22Rv1 (cell line): Measurements from ENCODE around the gene TBC1D22A.

Source experiments
- H3K27ac ChIP-seq: fragments of 450-650 bp; 2 replicates; pipeline ENCODE4 v1.5.1; 2017
- ZFX ChIP-seq: fragments of 450-650 bp; IDR thresholded peaks from 2 replicates; pipeline ENCODE4 v1.6.1; 2017; ENCODE audit warnings: antibody characterized with exemption, borderline replicate concordance
- TF ChIP-seq, protein P1 (sequence below): fragments of 450-650 bp; IDR thresholded peaks from 2 replicates; pipeline ENCODE4 v1.5.1; 2017; ENCODE audit warnings: mild to moderate bottlenecking

TBC1D22A gene

DNA sequence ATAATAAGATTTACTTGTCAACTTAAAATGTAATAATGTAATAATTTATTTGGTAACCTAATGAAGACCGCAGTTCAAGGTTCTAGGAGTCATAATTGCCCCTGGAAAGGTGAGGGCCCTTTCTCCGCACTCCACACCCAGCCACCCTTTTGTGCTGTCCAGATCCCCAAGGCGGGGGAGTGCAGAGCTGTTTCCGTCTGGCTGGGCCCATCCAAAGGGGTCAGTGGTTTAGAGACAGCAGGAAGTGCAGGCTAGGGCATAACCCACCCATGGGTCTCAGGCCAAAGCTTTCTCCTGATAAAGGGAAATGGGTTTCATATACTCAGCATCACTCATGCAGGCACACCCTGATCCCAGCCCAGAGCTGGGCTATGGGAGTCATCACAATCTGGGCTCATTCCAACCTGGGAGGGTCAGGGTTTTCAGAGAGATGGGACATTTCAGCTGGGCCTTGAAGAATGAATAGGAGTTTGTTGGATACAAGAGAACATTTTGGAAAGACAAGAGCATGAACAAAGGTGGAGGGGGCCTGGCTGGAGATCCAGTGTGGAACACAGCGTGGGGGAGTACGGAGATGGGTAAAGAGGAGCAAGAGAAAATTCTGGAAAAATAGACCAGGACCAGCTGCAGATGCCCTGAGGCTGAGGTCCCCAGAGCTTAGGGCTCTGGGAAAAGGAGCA is 432.2 kb downstream of the TBC1D22A start:
- no peak overlapping the region for H3K27ac ChIP-seq
- TF ChIP-seq, protein P1, sequence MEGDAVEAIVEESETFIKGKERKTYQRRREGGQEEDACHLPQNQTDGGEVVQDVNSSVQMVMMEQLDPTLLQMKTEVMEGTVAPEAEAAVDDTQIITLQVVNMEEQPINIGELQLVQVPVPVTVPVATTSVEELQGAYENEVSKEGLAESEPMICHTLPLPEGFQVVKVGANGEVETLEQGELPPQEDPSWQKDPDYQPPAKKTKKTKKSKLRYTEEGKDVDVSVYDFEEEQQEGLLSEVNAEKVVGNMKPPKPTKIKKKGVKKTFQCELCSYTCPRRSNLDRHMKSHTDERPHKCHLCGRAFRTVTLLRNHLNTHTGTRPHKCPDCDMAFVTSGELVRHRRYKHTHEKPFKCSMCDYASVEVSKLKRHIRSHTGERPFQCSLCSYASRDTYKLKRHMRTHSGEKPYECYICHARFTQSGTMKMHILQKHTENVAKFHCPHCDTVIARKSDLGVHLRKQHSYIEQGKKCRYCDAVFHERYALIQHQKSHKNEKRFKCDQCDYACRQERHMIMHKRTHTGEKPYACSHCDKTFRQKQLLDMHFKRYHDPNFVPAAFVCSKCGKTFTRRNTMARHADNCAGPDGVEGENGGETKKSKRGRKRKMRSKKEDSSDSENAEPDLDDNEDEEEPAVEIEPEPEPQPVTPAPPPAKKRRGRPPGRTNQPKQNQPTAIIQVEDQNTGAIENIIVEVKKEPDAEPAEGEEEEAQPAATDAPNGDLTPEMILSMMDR: no peak
- no peak for TF ChIP-seq ZFX

DNA sequence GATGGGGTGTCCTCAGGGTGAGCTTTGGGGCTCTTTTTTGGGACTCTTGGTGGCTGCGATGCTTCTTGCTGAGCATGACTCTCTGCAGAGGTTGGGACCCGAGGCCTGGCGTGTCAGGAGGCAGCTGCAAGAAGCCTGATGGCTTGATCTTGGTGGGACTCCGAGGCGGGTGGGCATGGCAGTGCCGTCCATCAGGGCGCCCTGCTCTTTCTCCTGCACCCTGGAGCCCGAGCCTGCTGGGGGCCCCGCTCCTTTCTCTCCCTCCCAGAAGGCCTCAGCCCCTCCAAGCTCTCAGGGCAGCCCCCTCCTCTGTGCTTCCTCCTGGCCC is 432.7 kb downstream of the TBC1D22A start:
- no peak overlapping the region for H3K27ac ChIP-seq

DNA sequence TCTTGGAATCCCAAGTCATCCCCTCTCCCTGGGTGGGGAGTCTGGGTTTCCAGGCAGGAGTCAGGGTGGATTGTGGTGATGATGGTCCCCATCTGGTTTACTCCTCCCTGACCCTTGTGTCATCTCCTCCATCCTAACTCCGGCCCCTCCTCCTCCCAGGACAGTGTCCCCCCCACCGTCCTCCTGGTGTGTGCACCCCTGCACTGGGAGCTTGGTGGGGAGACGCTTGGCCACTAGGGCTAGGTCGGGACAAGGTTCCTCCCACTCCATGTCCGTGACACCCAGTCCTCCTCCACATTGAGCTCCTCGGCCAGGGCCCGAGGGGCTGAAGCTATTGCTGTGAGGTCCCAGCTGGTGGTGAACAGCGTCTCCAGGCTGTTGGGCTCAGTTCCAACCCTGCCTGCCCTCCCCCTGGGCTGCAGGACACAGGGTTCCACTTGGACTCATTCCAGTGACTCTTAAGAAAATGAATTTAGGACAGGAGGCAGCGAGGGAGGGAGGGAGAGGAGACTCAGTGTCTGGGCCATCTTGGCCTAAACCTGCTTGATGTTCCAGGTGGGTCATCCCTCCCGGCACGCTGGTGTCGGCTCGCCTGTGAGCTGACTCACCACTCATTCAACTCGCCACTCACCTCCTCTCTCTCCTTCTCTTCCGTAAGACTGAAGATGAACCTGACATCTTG is 433.2 kb downstream of the TBC1D22A start:
- no peak overlapping the region for H3K27ac ChIP-seq
- TF ChIP-seq ZFX: no peak
- TF ChIP-seq, protein P1: no peak

More for the DNA sequence above, 432.7 kb downstream of the TBC1D22A start:
- TF ChIP-seq, protein P1: no peak
- TF ChIP-seq ZFX: no peak

DNA sequence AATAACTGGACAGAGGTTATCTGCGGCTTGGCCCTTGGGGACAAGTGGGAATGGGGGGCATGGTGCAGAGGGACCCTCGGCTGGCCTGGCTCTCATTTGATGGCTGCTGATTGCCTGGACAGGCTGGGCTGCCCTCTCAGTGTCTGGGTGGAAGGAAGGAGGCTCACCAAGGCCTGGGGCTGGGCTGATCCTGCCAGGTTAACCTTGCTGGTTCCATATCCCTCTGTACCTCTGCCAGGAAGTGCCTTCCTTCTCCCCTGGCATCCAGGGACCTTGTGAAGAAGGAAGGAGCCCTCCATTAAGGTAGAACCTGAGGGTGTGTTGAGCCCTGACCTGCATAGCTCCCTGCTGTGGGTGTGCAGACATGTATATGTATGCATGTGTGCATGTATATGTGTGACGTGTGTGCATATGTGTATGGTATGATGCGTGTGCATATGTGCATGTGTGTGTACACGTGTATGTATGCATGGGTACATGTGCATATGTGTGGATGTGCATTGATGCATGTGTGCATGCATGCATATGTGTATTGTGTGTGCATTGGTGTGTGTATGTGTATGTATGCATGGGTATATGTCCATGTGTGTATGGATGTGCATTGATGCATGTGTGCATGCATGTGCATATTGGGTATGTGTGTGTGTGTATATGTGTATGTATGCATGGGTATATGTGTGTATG is 433.9 kb downstream of the TBC1D22A start:
- no peak overlapping the region for H3K27ac ChIP-seq
- TF ChIP-seq, protein P1: no peak
- TF ChIP-seq ZFX: no peak

DNA sequence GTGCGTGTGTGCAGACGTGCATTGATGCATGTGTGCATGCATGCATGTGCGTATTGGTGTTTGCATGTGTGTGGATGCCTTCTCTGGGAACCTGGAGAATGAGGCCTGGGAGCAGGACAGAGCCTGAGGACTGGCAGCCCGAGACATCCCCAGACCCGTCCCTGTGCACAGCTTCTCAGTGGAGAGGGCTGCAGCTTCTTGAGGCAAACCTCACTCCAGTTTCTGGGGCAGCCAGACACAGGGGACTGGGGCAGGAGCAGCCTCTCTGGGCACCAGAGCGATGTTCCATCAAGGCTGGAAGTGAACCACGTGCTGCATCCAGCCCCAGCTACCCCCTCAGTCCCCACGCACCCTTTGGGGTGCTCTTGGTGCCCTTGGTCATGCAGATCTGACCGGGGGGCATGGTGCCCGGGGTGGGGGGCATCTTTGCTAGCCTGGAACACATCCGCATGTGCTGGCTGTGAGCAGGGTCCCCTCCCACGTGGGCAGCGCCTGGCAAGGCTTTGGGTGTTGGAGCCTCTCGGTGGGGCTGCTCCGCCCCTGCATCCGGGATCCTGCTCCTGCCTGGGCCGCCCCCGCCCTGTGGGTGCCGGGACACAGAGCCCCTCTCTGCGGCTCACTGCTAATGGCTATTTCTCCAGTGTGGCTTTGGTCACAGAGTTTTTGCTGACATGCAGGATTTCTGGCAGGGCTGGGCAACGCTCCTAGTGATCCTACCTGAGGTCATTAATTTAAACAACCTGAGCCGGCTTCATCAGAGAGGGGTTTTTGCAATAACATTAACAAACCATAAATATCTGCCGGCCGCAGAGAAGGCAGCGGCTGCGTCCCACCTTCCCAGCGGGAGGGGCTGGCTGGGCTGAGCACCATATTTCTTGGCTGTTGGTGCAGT is 434.7 kb downstream of the TBC1D22A start:
- TF ChIP-seq, protein P1: no peak
- no peak for TF ChIP-seq ZFX
- no peak overlapping the region for H3K27ac ChIP-seq

DNA sequence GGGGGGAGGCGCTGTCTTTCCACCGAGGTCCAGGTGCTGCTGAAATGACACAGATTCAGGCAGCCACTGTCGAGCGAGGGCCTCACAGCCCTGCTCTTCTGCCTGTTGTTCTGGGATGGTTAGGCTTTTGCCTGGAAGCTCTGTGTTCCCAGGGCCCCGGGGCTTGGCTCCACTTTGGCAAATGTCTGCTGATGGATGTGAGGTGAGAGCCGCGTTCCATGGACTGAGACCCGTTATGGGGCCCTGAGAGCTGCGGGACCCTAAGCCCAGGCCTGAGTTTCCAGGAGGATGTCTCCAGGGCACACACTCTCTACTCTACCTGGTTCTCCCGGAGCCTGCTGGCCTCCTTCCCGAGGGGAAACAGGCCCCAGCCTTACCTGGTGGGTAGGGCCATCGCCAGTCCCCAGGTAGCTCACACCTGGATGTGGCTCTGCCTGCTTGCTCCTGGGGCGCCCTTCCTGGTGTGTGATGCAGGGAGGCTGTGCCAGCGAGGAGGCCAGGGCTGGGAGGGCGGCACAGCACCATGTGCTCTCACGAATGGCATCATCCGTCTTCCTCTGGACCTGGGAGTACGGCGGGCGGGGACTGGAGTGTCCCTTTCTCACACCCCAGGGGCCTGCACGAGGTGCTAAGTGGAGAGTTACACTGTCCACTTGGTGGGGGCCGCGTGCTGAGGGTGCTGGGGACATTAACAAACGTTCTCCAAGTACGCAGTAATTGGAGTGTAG is 435.5 kb downstream of the TBC1D22A start:
- H3K27ac ChIP-seq: no peak overlapping the region
- TF ChIP-seq, protein P1: no peak
- TF ChIP-seq ZFX: no peak
